Activated naive CD8-positive, alpha-beta T cell (primary cell): Measurements from ENCODE around the gene STXBP6.

Experiments
- H3K27ac Mint-ChIP-seq: one replicate; pipeline ENCODE4 v1.8.0; 2021; ENCODE audit warnings: mixed read lengths
- H3K27me3 Mint-ChIP-seq: one replicate; pipeline ENCODE4 v1.8.0; 2021; ENCODE audit warnings: mixed read lengths
- H3K36me3 Mint-ChIP-seq: one replicate; pipeline ENCODE4 v1.8.0; 2021; ENCODE audit warnings: mixed read lengths
- H3K4me1 Mint-ChIP-seq: one replicate; pipeline ENCODE4 v1.8.0; 2021; ENCODE audit warnings: low read depth, mixed read lengths
- H3K4me3 Mint-ChIP-seq: one replicate; pipeline ENCODE4 v1.8.0; 2021; ENCODE audit warnings: mild to moderate bottlenecking, mixed read lengths
- H3K9me3 Mint-ChIP-seq: one replicate; pipeline ENCODE4 v1.8.0; 2021; ENCODE audit warnings: low read depth, mixed read lengths

STXBP6 gene

GRCh38 chr14:25042362-25043299 lies 7.3 kb downstream of the STXBP6 start:
- peaks cover 17% of the 10 kb centered on the region for H3K27me3 Mint-ChIP-seq
- H3K4me3 Mint-ChIP-seq, result no peak overlapping the region
- no peaks in the 10 kb centered on the region for H3K4me1 Mint-ChIP-seq
- H3K9me3 Mint-ChIP-seq, result no peaks in the 10 kb centered on the region
- H3K36me3 Mint-ChIP-seq, result no peaks in the 10 kb centered on the region
- H3K27ac Mint-ChIP-seq, result no peak overlapping the region

- Mint-ChIP-seq H3K4me1 (no peaks in the 10 kb centered on the region), H3K36me3 (no peaks in the 10 kb centered on the region), H3K27me3 (peaks cover 13% of the 10 kb centered on the region), H3K27ac (no peak overlapping the region), H3K9me3 (no peaks in the 10 kb centered on the region), H3K4me3 (no peak overlapping the region)
These were observed 8.0 kb downstream of the STXBP6 start for GRCh38 chr14:25041898-25042297.

- Mint-ChIP-seq H3K9me3 (no peaks in the 10 kb centered on the region), H3K4me1 (no peaks in the 10 kb centered on the region), H3K27me3 (peaks cover 12% of the 10 kb centered on the region), H3K36me3 (no peaks in the 10 kb centered on the region), H3K4me3 (no peak overlapping the region), H3K27ac (no peak overlapping the region)
These were observed 8.5 kb downstream of the STXBP6 start for GRCh38 chr14:25041484-25041883.

- H3K9me3 Mint-ChIP-seq, result no peaks in the 10 kb centered on the region
- H3K4me1 Mint-ChIP-seq, result no peaks in the 10 kb centered on the region
- H3K27me3 Mint-ChIP-seq, result peaks cover 5% of the 10 kb centered on the region
- H3K36me3 Mint-ChIP-seq, result no peaks in the 10 kb centered on the region
- H3K4me3 Mint-ChIP-seq, result no peak overlapping the region
- H3K27ac Mint-ChIP-seq, result no peak overlapping the region
These were observed 10.0 kb downstream of the STXBP6 start for GRCh38 chr14:25039933-25040332.

GRCh38 chr14:25038044-25038668 lies 11.8 kb downstream of the STXBP6 start:
- no peak overlapping the region for H3K27ac Mint-ChIP-seq
- H3K9me3 Mint-ChIP-seq, result no peaks in the 10 kb centered on the region
- H3K4me3 Mint-ChIP-seq, result no peak overlapping the region
- no peaks in the 10 kb centered on the region for H3K4me1 Mint-ChIP-seq
- H3K36me3 Mint-ChIP-seq, result no peaks in the 10 kb centered on the region
- no peaks in the 10 kb centered on the region for H3K27me3 Mint-ChIP-seq

- Mint-ChIP-seq H3K27me3 (no peaks in the 10 kb centered on the region), H3K36me3 (no peaks in the 10 kb centered on the region), H3K4me1 (no peaks in the 10 kb centered on the region), H3K9me3 (no peaks in the 10 kb centered on the region), H3K27ac (no peak overlapping the region), H3K4me3 (no peak overlapping the region)
These were observed 12.9 kb downstream of the STXBP6 start for GRCh38 chr14:25037032-25037431.

GRCh38 chr14:25034803-25035681 lies 14.9 kb downstream of the STXBP6 start:
- no peak overlapping the region for H3K27ac Mint-ChIP-seq
- no peaks in the 10 kb centered on the region for H3K36me3 Mint-ChIP-seq
- no peaks in the 10 kb centered on the region for H3K9me3 Mint-ChIP-seq
- H3K4me1 Mint-ChIP-seq, result no peaks in the 10 kb centered on the region
- no peaks in the 10 kb centered on the region for H3K27me3 Mint-ChIP-seq
- H3K4me3 Mint-ChIP-seq, result no peak overlapping the region

GRCh38 chr14:25033358-25033757 lies 16.6 kb downstream of the STXBP6 start:
- Mint-ChIP-seq H3K27me3 (no peaks in the 10 kb centered on the region), H3K27ac (no peak overlapping the region), H3K4me3 (no peak overlapping the region), H3K9me3 (no peaks in the 10 kb centered on the region), H3K4me1 (no peaks in the 10 kb centered on the region), H3K36me3 (no peaks in the 10 kb centered on the region)

- H3K4me1 Mint-ChIP-seq, result no peaks in the 10 kb centered on the region
- no peaks in the 10 kb centered on the region for H3K27me3 Mint-ChIP-seq
- no peaks in the 10 kb centered on the region for H3K9me3 Mint-ChIP-seq
- H3K4me3 Mint-ChIP-seq, result no peak overlapping the region
- no peak overlapping the region for H3K27ac Mint-ChIP-seq
- H3K36me3 Mint-ChIP-seq, result no peaks in the 10 kb centered on the region
These were observed 17.7 kb downstream of the STXBP6 start for GRCh38 chr14:25032092-25032784.

- Mint-ChIP-seq H3K36me3 (no peaks in the 10 kb centered on the region), H3K4me1 (no peaks in the 10 kb centered on the region), H3K27me3 (no peaks in the 10 kb centered on the region), H3K27ac (no peak overlapping the region), H3K4me3 (no peak overlapping the region), H3K9me3 (no peaks in the 10 kb centered on the region)
These were observed 23.3 kb downstream of the STXBP6 start for GRCh38 chr14:25026476-25027137.

- Mint-ChIP-seq H3K27me3 (no peaks in the 10 kb centered on the region), H3K4me3 (no peak overlapping the region), H3K27ac (no peak overlapping the region), H3K9me3 (no peaks in the 10 kb centered on the region), H3K36me3 (no peaks in the 10 kb centered on the region), H3K4me1 (no peaks in the 10 kb centered on the region)
These were observed 30.1 kb downstream of the STXBP6 start for GRCh38 chr14:25019892-25020291.

- H3K4me3 Mint-ChIP-seq, result no peak overlapping the region
- H3K27ac Mint-ChIP-seq, result no peak overlapping the region
- H3K27me3 Mint-ChIP-seq, result no peaks in the 10 kb centered on the region
- H3K4me1 Mint-ChIP-seq, result no peaks in the 10 kb centered on the region
- H3K36me3 Mint-ChIP-seq, result no peaks in the 10 kb centered on the region
- no peaks in the 10 kb centered on the region for H3K9me3 Mint-ChIP-seq
These were observed 32.4 kb downstream of the STXBP6 start for GRCh38 chr14:25017562-25017961.

GRCh38 chr14:25015761-25016160 lies 34.2 kb downstream of the STXBP6 start:
- H3K36me3 Mint-ChIP-seq, result no peaks in the 10 kb centered on the region
- no peaks in the 10 kb centered on the region for H3K27me3 Mint-ChIP-seq
- H3K4me1 Mint-ChIP-seq, result no peaks in the 10 kb centered on the region
- no peak overlapping the region for H3K27ac Mint-ChIP-seq
- H3K4me3 Mint-ChIP-seq, result no peak overlapping the region
- no peaks in the 10 kb centered on the region for H3K9me3 Mint-ChIP-seq

GRCh38 chr14:25014440-25014839 lies 35.5 kb downstream of the STXBP6 start:
- H3K9me3 Mint-ChIP-seq, result no peaks in the 10 kb centered on the region
- no peaks in the 10 kb centered on the region for H3K36me3 Mint-ChIP-seq
- H3K27me3 Mint-ChIP-seq, result peaks cover 5% of the 10 kb centered on the region
- no peaks in the 10 kb centered on the region for H3K4me1 Mint-ChIP-seq
- H3K27ac Mint-ChIP-seq, result no peak overlapping the region
- no peak overlapping the region for H3K4me3 Mint-ChIP-seq
